Measurements from ENCODE around the gene ITFG1.

DNA sequence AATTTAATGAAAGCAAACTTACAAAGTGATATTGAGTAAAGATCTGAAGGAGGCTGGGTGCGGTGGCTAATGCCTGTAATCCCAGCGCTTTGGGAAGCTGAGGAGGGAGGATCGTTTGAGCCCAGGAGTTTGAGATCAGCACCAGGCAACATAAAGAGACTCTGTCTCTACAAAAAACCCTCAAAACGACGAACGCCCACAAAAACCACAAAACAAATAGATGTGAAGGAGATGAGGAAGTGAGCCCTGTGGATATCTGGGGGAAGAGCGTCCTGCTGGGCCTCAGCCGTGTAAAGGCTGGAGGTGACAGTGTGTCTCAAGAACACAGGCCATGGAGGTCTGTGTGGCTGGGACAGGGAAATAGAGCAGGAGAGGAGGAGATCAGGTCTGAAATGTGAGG, 68.8 kb downstream of the ITFG1 start:
- TF ChIP-seq CTCF (IDR thresholded peaks at IDR 0.05) (no peak), EP300 (IDR thresholded peaks at IDR 0.05) (no peak)
